Nephron progenitor cell (in vitro differentiated cells): ENCODE data around the gene CCDC88C.

ENCODE experiments used
- DNase-seq: peaks from one replicate; pipeline ENCODE4 v3.0.0; 2021
- H3K27ac Mint-ChIP-seq: 2 replicates; pipeline ENCODE4 v1.8.0; 2021; ENCODE audit warnings: mild to moderate bottlenecking, moderate library complexity, mixed read lengths
- H3K27me3 Mint-ChIP-seq: 2 replicates; pipeline ENCODE4 v1.8.0; 2021; ENCODE audit warnings: mild to moderate bottlenecking, low read depth, mixed read lengths; ENCODE audit not compliant: poor library complexity
- H3K36me3 Mint-ChIP-seq: 2 replicates; pipeline ENCODE4 v1.8.0; 2021; ENCODE audit warnings: low read depth, mixed read lengths
- H3K4me1 Mint-ChIP-seq: 2 replicates; pipeline ENCODE4 v1.8.0; 2021; ENCODE audit warnings: mixed read lengths
- H3K4me3 Mint-ChIP-seq: 2 replicates; pipeline ENCODE4 v1.8.0; 2021; ENCODE audit warnings: mild to moderate bottlenecking, moderate library complexity, mixed read lengths
- H3K9me3 Mint-ChIP-seq: 2 replicates; pipeline ENCODE4 v1.8.0; 2021; ENCODE audit warnings: mild to moderate bottlenecking, moderate library complexity, mixed read lengths
- TF ChIP-seq, protein P1 (sequence below): fragments of 200-600 bp; sonication (generic); IDR thresholded peaks from 2 replicates; pipeline ENCODE4 v1.5.0; 2021; ENCODE audit warnings: antibody characterized with exemption

CCDC88C gene

GRCh38 chr14:91396959-91397815, 20.4 kb downstream of the CCDC88C start:
- H3K27ac Mint-ChIP-seq: peak overlapping the region; percentile 93
- H3K9me3 Mint-ChIP-seq: peaks cover 6% of the 10 kb centered on the region
- H3K27me3 Mint-ChIP-seq: peaks cover 6% of the 10 kb centered on the region
- H3K4me1 Mint-ChIP-seq: peaks cover 90% of the 10 kb centered on the region
- DNase-seq: no peak
- H3K36me3 Mint-ChIP-seq: peaks cover 22% of the 10 kb centered on the region
- TF ChIP-seq, protein P1, sequence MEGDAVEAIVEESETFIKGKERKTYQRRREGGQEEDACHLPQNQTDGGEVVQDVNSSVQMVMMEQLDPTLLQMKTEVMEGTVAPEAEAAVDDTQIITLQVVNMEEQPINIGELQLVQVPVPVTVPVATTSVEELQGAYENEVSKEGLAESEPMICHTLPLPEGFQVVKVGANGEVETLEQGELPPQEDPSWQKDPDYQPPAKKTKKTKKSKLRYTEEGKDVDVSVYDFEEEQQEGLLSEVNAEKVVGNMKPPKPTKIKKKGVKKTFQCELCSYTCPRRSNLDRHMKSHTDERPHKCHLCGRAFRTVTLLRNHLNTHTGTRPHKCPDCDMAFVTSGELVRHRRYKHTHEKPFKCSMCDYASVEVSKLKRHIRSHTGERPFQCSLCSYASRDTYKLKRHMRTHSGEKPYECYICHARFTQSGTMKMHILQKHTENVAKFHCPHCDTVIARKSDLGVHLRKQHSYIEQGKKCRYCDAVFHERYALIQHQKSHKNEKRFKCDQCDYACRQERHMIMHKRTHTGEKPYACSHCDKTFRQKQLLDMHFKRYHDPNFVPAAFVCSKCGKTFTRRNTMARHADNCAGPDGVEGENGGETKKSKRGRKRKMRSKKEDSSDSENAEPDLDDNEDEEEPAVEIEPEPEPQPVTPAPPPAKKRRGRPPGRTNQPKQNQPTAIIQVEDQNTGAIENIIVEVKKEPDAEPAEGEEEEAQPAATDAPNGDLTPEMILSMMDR: no peak
- H3K4me3 Mint-ChIP-seq: peak overlapping the region; percentile 66

DNA sequence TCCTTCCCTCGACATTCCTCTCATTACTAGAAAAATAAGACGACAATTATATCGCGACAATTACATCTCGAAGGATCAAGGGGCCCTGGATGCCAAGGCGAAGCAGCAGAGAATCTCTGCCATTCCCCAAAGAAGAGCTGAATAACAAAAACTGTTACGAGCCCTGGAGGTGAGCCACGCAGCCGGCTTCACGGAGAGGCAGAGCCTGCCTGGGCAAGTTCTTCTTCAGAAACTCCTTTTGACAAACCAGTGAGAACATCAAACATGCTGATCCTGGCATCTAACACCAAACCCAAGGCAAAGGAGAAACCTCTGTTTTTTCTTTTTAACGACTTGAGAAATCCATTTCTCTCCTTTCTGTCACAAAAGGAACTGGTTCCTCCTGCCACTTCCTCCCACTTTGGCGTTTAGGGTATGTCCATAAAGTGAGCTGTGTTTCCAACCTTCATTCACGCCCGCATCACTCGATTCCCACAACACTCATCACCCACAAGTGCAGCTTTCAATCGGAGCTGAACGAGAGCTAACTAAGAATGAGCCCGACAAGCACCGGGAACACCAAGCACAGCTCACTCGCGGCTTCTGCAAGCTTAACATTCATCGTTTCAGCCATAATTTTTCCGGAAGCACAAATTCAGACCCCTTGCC, 21.5 kb downstream of the CCDC88C start:
- Mint-ChIP-seq H3K27me3 (peaks cover 6% of the 10 kb centered on the region), H3K4me1 (peaks cover 92% of the 10 kb centered on the region), H3K9me3 (peaks cover 6% of the 10 kb centered on the region), H3K27ac (peak overlapping the region; percentile 93), H3K4me3 (peak overlapping the region; percentile 66), H3K36me3 (peaks cover 13% of the 10 kb centered on the region)
- TF ChIP-seq, protein P1: no peak
- no peak for DNase-seq

- peaks cover 6% of the 10 kb centered on the region for H3K27me3 Mint-ChIP-seq
- H3K36me3 Mint-ChIP-seq: peaks cover 13% of the 10 kb centered on the region
- H3K4me3 Mint-ChIP-seq: peak overlapping the region; percentile 66
- no peak for DNase-seq
- H3K27ac Mint-ChIP-seq: peak overlapping the region; percentile 93
- TF ChIP-seq, protein P1: no peak
- peaks cover 6% of the 10 kb centered on the region for H3K9me3 Mint-ChIP-seq
- H3K4me1 Mint-ChIP-seq: peaks cover 91% of the 10 kb centered on the region
Measured at GRCh38 chr14:91395466-91395865, 22.2 kb downstream of the CCDC88C start.

DNA sequence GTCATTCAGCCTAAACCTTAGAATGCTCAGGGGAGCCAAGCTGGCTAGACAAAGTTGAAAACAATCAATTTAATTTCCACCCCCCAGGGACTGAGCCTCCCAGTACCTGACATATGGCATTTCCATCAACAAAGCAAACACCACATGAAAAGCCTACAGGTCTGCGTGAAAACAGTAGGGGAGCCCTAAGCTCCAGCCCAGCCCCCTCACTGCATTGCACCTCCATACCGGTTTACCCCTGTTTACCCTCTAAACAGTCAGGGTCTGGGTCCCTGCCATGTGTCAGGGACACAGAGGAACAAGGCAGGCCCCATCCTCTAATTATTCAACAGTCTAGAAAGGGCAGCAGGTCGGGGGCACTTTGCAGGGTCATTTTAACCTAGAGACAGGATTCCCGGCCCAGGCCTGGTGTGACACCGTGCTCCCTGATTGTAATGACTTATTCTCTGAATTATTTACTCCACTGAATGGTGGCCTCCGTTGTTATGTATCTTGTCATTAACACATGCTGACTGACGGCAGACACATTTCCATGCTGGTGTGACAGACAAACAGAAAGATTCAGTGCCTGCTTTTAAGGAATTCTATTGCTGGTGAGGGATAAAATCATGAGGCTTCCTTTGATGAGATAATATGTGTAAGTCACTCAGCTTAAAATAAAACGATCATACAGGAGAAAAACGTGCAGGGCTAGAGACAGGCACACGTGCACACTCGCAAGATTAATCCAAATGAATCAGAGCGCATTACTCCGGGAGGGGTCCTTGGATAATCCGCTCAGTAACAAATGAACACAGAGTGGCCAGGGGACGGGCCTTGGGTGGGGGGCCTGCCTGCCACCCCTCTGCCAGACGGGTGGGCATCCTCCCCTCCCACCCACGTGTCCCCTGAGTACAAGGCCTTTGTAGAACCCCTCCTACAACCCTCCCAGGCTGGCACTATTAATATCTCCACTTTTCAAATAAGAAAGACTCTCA, 23.2 kb downstream of the CCDC88C start:
- peaks cover 9% of the 10 kb centered on the region for H3K27me3 Mint-ChIP-seq
- H3K4me1 Mint-ChIP-seq: peaks cover 86% of the 10 kb centered on the region
- H3K9me3 Mint-ChIP-seq: peaks cover 6% of the 10 kb centered on the region
- H3K27ac Mint-ChIP-seq: peak overlapping the region; percentile 82
- TF ChIP-seq, protein P1: no peak
- H3K4me3 Mint-ChIP-seq: peak overlapping the region; percentile 37
- peaks cover 13% of the 10 kb centered on the region for H3K36me3 Mint-ChIP-seq
- DNase-seq: no peak

GRCh38 chr14:91392623-91393303, 24.9 kb downstream of the CCDC88C start:
- Mint-ChIP-seq H3K9me3 (peaks cover 6% of the 10 kb centered on the region), H3K4me3 (peak overlapping the region; percentile 72), H3K4me1 (peaks cover 87% of the 10 kb centered on the region), H3K36me3 (peaks cover 13% of the 10 kb centered on the region), H3K27me3 (peaks cover 15% of the 10 kb centered on the region), H3K27ac (peak overlapping the region; percentile 88)
- DNase-seq: no peak
- TF ChIP-seq, protein P1: no peak
